Activated CD4-positive, alpha-beta T cell treated with anti-CD3 and anti-CD28 coated beads for 24 hours (primary cell): ENCODE data around the gene HAO1.
"Not testable (repeated sequence)": the region's sequence is repeated elsewhere in the genome, so short reads cannot be mapped to it uniquely, and the experiment has no call there.

ENCODE experiments used
- DNase-seq, 2 donors: peaks; one replicate each; pipeline ENCODE4 v3.0.0-alpha.2; 2020; ENCODE audit warnings: low read depth in 2 of 2

The HAO1 gene

GRCh38 chr20:7855545-7855944 lies 84.7 kb downstream of the HAO1 start:
- DNase-seq, result no peak

- DNase-seq, result no peak
Observed at GRCh38 chr20:7853493-7853892, 86.8 kb downstream of the HAO1 start.

GRCh38 chr20:7850775-7851490 lies 89.3 kb downstream of the HAO1 start:
- no peak for DNase-seq

- no peak for DNase-seq
Observed at GRCh38 chr20:7849675-7850074, 90.6 kb downstream of the HAO1 start.

- DNase-seq, result no peak
Observed at GRCh38 chr20:7848351-7848750, 91.9 kb downstream of the HAO1 start.

- DNase-seq, result no peak
Observed at GRCh38 chr20:7843613-7844012, 96.6 kb downstream of the HAO1 start.

- DNase-seq, result no peak
Observed at GRCh38 chr20:7841971-7842310, 98.3 kb downstream of the HAO1 start.

GRCh38 chr20:7841291-7841970 lies 98.8 kb downstream of the HAO1 start:
- DNase-seq, result no peak

GRCh38 chr20:7836076-7836475 lies 104.2 kb downstream of the HAO1 start:
- DNase-seq, result no peak

GRCh38 chr20:7834441-7834840 lies 105.8 kb downstream of the HAO1 start:
- not testable (repeated sequence) for DNase-seq
